IMR-90 (cell line): Measurements from ENCODE around the gene INPP5A.

ENCODE experiments used
- BHLHE40 ChIP-seq: fragments of 150-350 bp; IDR thresholded peaks from 2 replicates; pipeline ENCODE4 v1.6.1; 2016; ENCODE audit warnings: mild to moderate bottlenecking, low read depth, low read length
- FOS ChIP-seq: fragments of 150-350 bp; IDR thresholded peaks from 2 replicates; pipeline ENCODE4 v1.6.1; 2016; ENCODE audit warnings: low read depth, low read length
- MAFK ChIP-seq: IDR thresholded peaks from 2 replicates; pipeline ENCODE4 v1.6.1; 2012; ENCODE audit warnings: low read depth, low read length, improper control_type of control experiment
- NFE2L2 ChIP-seq: fragments of 150-350 bp; IDR thresholded peaks from 2 replicates; pipeline ENCODE4 v1.6.1; 2016; ENCODE audit warnings: low read depth, mild to moderate bottlenecking, low read length
- POLR2A ChIP-seq: IDR thresholded peaks from 2 replicates; pipeline ENCODE4 v1.6.1; 2012; ENCODE audit warnings: mild to moderate bottlenecking, low read depth, low read length
- RAD21 ChIP-seq: IDR thresholded peaks from 2 replicates; pipeline ENCODE4 v1.6.1; 2012; ENCODE audit warnings: low read length, improper control_type of control experiment
- RCOR1 ChIP-seq: IDR thresholded peaks from 2 replicates; pipeline ENCODE4 v1.6.1; 2012; ENCODE audit warnings: mild to moderate bottlenecking, low read length, improper control_type of control experiment; ENCODE audit not compliant: insufficient replicate concordance
- RFX5 ChIP-seq: IDR thresholded peaks from 2 replicates; pipeline ENCODE4 v1.8.0; 2012; ENCODE audit warnings: low read depth, mild to moderate bottlenecking, low read length, moderate library complexity
- SMC3 ChIP-seq: fragments of 150-350 bp; IDR thresholded peaks from 2 replicates; pipeline ENCODE4 v1.6.1; 2016; ENCODE audit warnings: low read depth, mild to moderate bottlenecking, antibody characterized with exemption, low read length, moderate library complexity
- TF ChIP-seq, protein P1 (sequence below): conservative IDR thresholded peaks from 2 replicates; pipeline ENCODE4 v1.5.1; 2012; ENCODE audit warnings: mild to moderate bottlenecking, low read depth, low read length, improper control_type of control experiment
- TF ChIP-seq, protein P2 (sequence below): fragments of 150-350 bp; IDR thresholded peaks from 2 replicates; pipeline ENCODE4 v1.6.1; 2017; ENCODE audit warnings: mild to moderate bottlenecking, antibody characterized with exemption, low read length, low read depth

DNA sequence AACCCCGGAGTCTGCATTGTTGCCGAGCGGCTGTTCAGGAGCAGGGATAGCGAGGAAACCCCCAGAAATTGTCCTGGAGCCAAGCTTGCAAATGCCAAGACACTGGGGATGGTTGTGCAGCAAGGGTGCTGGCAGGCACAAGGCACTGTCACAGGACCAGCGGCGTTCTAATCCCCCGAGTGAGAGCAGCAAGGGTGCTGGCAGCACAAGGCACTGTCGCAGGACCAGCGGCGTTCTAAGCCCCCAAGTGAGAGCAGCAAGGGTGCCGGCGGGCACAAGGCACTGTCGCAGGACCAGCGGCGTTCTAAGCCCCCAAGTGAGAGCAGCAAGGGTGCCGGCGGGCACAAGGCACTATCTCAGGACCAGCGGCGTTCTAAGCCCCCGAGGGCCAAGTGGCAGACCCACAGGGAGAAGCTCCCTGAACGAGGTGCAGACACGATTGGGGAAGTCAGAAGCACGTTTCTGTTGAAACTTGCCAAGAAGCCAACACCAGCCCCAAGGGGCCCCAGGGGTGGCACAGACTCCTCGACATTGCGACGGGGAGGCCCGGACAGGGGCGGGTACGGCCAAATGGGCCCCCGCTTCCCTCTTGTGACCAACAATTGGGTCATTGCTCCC, 40.4 kb upstream of the INPP5A start:
- TF ChIP-seq, protein P1, sequence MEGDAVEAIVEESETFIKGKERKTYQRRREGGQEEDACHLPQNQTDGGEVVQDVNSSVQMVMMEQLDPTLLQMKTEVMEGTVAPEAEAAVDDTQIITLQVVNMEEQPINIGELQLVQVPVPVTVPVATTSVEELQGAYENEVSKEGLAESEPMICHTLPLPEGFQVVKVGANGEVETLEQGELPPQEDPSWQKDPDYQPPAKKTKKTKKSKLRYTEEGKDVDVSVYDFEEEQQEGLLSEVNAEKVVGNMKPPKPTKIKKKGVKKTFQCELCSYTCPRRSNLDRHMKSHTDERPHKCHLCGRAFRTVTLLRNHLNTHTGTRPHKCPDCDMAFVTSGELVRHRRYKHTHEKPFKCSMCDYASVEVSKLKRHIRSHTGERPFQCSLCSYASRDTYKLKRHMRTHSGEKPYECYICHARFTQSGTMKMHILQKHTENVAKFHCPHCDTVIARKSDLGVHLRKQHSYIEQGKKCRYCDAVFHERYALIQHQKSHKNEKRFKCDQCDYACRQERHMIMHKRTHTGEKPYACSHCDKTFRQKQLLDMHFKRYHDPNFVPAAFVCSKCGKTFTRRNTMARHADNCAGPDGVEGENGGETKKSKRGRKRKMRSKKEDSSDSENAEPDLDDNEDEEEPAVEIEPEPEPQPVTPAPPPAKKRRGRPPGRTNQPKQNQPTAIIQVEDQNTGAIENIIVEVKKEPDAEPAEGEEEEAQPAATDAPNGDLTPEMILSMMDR = no peak
- TF ChIP-seq POLR2A (no peak), RAD21 (no peak), FOS (no peak), RCOR1 (no peak), RFX5 (no peak), MAFK (no peak), NFE2L2 (no peak), SMC3 (no peak), BHLHE40 (no peak)
- TF ChIP-seq, protein P2, sequence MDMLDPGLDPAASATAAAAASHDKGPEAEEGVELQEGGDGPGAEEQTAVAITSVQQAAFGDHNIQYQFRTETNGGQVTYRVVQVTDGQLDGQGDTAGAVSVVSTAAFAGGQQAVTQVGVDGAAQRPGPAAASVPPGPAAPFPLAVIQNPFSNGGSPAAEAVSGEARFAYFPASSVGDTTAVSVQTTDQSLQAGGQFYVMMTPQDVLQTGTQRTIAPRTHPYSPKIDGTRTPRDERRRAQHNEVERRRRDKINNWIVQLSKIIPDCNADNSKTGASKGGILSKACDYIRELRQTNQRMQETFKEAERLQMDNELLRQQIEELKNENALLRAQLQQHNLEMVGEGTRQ = no peak
